Neural progenitor cell (in vitro differentiated cells): ENCODE measurements around the gene EPS8.

ENCODE experiments used
- CTCF ChIP-seq: fragments of 200-600 bp; sonication (generic); IDR thresholded peaks from 2 replicates; pipeline ENCODE4 v1.5.1; 2017; ENCODE audit warnings: antibody characterized with exemption, mild to moderate bottlenecking
- EZH2 ChIP-seq: fragments of 200-600 bp; sonication (generic); IDR thresholded peaks from 2 replicates; pipeline ENCODE4 v1.6.1; 2017; ENCODE audit warnings: antibody characterized with exemption, mild to moderate bottlenecking, moderate library complexity

DNA sequence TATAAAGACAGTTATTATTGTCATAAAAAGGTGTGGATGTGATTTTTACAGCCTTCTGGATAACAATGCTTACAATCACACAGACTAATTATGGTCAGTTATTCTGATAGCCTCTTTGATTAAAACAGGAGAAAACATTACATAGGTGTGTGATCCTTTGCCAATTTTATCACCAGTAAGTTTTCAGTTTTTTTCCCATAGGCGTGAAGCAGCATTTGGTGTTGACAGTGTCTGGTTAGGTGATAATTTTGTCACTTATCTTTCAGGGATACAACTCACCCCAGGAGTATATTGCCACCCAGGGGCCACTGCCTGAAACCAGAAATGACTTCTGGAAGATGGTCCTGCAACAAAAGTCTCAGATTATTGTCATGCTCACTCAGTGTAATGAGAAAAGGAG, 208.8 kb downstream of the EPS8 start:
- TF ChIP-seq CTCF: no peak
- no peak for TF ChIP-seq EZH2
